ENCODE measurements around the gene CACNA1D.

CACNA1D gene

GRCh38 chr3:53845103-53845880 lies 350.9 kb downstream of the CACNA1D start:
- DNase-seq (ENCODE audit: low read depth in 2 of 2): no peak

- DNase-seq (ENCODE audit: low read depth in 2 of 2): no peak
These were observed 351.4 kb downstream of the CACNA1D start for GRCh38 chr3:53845881-53846133.

GRCh38 chr3:53846134-53846850 lies 351.9 kb downstream of the CACNA1D start, which contains the start of the genes CHDH and IL17RB:
CHDH (minus strand) TSS chr3:53846419; CDS start chr3:53824008, 22,411 bp downstream.
IL17RB (plus strand) TSS chr3:53846568; CDS start chr3:53846589, 21 bp downstream.
- DNase-seq (ENCODE audit: low read depth in 2 of 2): no peak

GRCh38 chr3:53846851-53847155 lies 352.4 kb downstream of the CACNA1D start:
- DNase-seq (ENCODE audit: low read depth in 2 of 2): no peak

GRCh38 chr3:53849916-53850315 lies 355.5 kb downstream of the CACNA1D start:
- DNase-seq (ENCODE audit: low read depth in 2 of 2): no peak

GRCh38 chr3:53850895-53851294 lies 356.5 kb downstream of the CACNA1D start:
- DNase-seq (ENCODE audit: low read depth in 2 of 2): no peak

GRCh38 chr3:53856964-53857363 lies 362.6 kb downstream of the CACNA1D start:
- DNase-seq (ENCODE audit: low read depth in 2 of 2): no peak

GRCh38 chr3:53858096-53858741 lies 363.8 kb downstream of the CACNA1D start:
- no peak for DNase-seq (ENCODE audit: low read depth in 2 of 2)

GRCh38 chr3:53859178-53859577 lies 364.8 kb downstream of the CACNA1D start:
- DNase-seq (ENCODE audit: low read depth in 2 of 2): no peak

GRCh38 chr3:53860196-53860595 lies 365.8 kb downstream of the CACNA1D start:
- no peak for DNase-seq (ENCODE audit: low read depth in 2 of 2)

- no peak for DNase-seq (ENCODE audit: low read depth in 2 of 2)
These were observed 367.8 kb downstream of the CACNA1D start for GRCh38 chr3:53862241-53862640.

GRCh38 chr3:53863145-53863544 lies 368.7 kb downstream of the CACNA1D start:
- DNase-seq (ENCODE audit: low read depth in 2 of 2): no peak

Data from stimulated activated CD8-positive, alpha-beta memory T cell treated with anti-CD3 and anti-CD28 coated beads, Interleukin-7, amount 100 ng/mL, for 1 hour (primary cell).